Stromal cell of bone marrow (primary cell): Measurements from ENCODE around the gene G6PC3.
"Not testable (repeated sequence)": the region's sequence is repeated elsewhere in the genome, so short reads cannot be mapped to it uniquely, and the experiment has no call there.

Experiments used
- DNase-seq: peaks from one replicate; pipeline ENCODE4 v3.0.0-alpha.2; 2012; ENCODE audit warnings: low read depth

G6PC3 gene

DNA sequence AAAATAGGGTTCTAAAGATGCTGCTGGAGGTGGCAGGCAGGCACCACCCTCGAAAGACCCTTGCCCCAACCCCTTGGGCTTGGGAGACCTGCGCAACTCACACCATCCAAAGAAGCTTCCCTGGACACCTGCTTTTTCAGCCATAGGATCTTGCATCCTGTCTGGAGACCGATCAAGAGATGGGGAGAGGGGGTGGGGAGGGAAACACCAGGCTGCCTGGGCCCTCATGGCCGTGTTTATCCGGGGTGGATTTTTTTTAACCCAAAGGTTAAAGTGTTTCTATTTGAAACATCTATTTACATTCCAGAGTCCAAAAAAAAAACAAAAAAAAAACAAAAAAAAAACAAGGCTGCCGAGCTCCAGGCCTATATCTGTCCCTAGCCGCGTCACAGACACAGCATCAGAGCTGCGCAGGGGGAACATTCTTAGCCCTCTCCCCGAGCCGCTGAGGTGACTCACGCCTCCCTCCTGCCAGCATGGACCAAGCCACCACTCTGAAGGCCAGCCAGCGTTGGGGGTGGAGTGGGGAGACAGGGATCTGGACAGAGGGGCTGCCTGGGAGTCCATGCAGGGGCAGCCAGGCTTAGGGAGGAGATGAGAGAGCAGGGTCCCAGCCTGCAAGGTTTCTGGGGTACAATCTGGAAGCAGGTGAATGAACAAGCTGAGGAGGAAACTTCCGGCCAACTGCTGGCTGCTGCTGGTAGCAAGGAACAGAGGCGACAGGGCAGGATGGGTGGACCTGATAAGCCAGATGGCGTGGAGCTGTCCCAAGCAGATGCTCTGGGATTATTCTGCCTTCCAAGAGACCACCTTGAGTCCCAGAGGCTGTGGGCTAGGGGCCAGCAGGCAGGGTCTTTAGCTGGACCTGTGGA lies 38.1 kb downstream of the G6PC3 start:
- DNase-seq, result peak; percentile 90

DNA sequence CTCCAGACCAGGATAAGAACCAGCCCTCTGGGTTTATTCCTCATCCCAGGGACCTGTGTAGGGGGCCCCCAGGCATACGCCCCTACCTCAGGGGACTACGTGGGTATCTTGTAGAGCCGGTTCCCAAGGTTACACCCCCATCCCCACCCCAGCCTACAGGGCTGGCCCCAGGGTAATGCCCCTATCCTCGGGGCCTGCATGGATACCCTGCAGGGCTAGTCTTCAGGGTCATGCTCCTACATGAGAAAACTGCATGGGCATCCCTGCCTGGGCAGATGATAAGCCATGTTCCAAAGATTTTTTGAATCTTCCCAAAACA lies 38.7 kb downstream of the G6PC3 start:
- no peak for DNase-seq

- DNase-seq, result no peak
Measured at GRCh38 chr17:44110011-44110686, 39.6 kb downstream of the G6PC3 start.

GRCh38 chr17:44110823-44111633 lies 40.5 kb downstream of the G6PC3 start:
- peak; percentile 86 for DNase-seq

DNA sequence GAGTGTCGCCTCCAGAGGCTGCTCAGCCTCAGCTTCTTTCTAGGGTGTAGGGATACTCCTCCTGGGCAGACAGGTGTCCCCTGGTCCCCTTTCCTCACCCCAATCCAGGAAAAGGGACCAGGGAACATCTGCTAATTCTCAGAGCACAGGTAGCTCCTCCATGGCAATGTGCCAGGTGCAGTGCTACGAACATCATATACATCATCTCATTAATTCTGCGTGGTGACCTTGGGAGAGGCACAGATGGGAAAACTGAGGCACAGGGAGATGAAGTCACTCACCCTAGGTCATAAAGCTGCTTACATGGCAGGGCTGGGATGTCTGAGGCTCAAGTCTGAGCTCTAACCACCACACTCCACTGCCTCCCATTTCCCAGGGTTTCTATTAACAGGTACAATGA lies 41.2 kb downstream of the G6PC3 start:
- no peak for DNase-seq

GRCh38 chr17:44112284-44113280 lies 42.0 kb downstream of the G6PC3 start:
- DNase-seq, result no peak

- no peak for DNase-seq
Measured at GRCh38 chr17:44113382-44113781, 42.8 kb downstream of the G6PC3 start.

GRCh38 chr17:44113868-44114840 lies 43.6 kb downstream of the G6PC3 start:
- no peak for DNase-seq

DNA sequence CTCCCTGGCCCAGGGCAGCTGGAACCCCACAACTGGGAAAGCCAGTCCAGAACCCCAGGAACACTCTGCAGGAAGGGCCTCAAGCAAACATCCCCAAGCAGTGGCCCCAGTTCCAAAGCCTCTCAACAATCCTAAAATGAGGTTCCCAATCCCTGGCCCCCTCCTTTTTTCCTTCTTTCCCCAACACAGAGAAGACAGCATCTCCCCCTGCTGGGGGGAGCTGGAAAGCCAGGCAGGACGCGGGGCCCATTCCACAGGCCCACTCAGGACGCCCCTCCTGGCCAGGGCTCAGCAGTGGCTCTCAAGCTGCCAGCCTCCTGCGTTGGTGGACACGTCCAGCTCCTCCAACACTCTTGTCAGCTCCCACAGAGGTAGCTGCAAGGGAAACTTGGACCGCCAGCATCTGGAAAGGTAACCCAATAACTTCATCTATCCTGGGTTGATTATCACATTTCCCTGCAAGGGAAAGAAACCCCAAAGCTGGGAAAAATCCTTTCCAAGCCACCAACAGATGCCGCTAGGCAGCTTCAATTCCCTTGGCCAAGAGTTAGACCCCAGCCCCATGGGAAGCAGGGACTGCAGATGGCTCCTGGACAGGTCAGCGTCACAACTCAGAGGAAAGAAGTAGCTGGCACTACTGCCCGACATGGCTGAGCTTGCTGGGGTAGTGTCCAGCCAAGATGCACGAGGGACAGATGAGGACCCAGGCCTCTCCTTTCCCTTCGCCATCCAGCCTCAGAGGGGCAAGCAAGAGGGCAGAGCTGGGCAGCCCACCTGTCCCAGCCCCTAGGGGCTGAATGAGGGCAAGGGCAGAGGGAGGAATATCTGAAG lies 45.3 kb downstream of the G6PC3 start:
- no peak for DNase-seq

DNA sequence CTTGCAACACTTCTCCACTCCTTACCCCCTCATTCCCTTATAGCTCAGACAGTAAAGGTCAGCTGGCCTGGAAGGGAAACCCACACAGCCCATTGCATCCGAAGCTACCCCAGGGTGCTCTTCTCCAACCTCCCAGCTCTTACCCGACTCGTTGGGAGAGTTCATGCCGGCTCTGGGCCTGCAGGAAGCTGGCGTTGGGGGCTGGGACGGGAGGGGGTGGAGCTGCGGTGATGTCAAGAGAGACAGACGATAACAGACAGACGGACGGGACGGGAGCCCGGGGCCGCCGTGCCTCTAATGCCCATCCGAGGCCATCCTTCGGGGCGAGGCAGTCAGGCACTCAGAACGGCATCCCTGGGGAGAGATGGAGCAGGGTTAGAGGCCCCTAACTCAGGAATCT lies 46.8 kb downstream of the G6PC3 start:
- no peak for DNase-seq

GRCh38 chr17:44118427-44119050 lies 48.0 kb downstream of the G6PC3 start:
- DNase-seq, result no peak

GRCh38 chr17:44119062-44119461 lies 48.5 kb downstream of the G6PC3 start:
- no peak for DNase-seq

GRCh38 chr17:44119798-44120197 lies 49.3 kb downstream of the G6PC3 start:
- no peak for DNase-seq

GRCh38 chr17:44120281-44120680 lies 49.7 kb downstream of the G6PC3 start:
- DNase-seq, result not testable (repeated sequence)

DNA sequence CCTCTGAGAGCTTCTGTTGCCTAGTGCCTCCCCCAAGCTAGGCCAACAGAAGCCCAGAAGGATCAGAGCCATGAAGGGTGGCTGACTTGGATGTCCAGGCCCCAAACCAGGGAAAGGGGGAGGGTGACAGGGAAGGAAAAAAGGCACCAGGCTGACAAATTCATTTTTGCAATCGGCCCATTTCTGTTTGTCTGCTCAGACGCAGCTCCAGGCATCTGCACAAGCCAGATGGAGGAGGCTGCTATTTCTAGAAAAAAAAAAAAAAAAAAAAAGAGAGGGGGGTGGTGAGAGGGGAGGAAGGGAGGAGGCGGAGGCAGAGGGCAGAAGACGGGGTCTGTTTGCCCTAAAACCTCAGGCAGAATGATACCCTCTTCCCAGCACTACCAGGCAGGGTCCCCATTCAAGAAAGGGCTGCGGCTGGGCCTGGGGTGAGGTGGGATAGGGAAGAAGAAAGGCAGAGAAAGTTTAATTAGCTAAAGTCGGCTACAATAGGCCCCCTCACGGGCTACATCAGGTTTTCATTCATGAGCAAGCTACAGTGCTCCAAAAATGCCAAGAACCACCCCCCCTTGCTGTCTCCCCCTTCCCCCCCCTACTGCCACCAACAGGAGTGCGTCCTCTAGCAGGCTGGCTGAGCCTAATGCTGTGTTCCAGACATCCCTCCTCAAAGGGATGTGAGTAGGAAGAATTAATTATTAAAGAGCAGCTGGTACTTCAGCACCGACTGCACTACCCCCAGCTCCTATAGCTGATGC lies 50.5 kb downstream of the G6PC3 start:
- DNase-seq, result no peak

- DNase-seq, result no peak
Measured at GRCh38 chr17:44121997-44122815, 51.7 kb downstream of the G6PC3 start.

GRCh38 chr17:44122816-44123355 lies 52.4 kb downstream of the G6PC3 start:
- no peak for DNase-seq
